Thoracic aorta (tissue), 2 donors: ENCODE data around the gene ZNF750. TPM values are rescaled to one million over a fixed set of nuclear protein-coding genes. Genes with fewer than 3 reads are reported as not detected.
A peak's percentile ranks its signal among the peaks of the same experiment; 100 is the strongest.

ENCODE experiments used
- ATAC-seq: fragments of 150-250 bp; one replicate; pipeline ENCODE4 v1.8.0; 2017; ENCODE audit warnings: low read depth; ENCODE audit not compliant: insufficient number of reproducible peaks, low FRiP score
- DNase-seq: peaks from one replicate; pipeline ENCODE4 v3.0.0-alpha.2; 2020; ENCODE audit warnings: low spot score
- H3K27ac ChIP-seq, 2 donors: fragments of 200-600 bp; sonication (generic); 1 replicate in 1 of 2; 2 replicates in 1 of 2; pipeline ENCODE4 v1.5.1; 2016; ENCODE audit warnings: mild to moderate bottlenecking in 2 of 2, moderate library complexity in 2 of 2
- H3K27me3 ChIP-seq: fragments of 200-600 bp; sonication (generic); replicated peaks from 2 replicates; pipeline ENCODE4 v1.6.0; 2016; ENCODE audit warnings: mild to moderate bottlenecking; ENCODE audit not compliant: insufficient read depth
- H3K36me3 ChIP-seq: fragments of 200-600 bp; sonication (generic); one replicate; pipeline ENCODE4 v1.5.1; 2016
- H3K4me1 ChIP-seq, 2 donors: fragments of 200-600 bp; sonication (generic); 1 replicate in 1 of 2; 2 replicates in 1 of 2; pipeline versions ENCODE4 v1.5.1 to v1.6.0; 2016; ENCODE audit warnings: low read depth in 2 of 2, mild to moderate bottlenecking in 1 of 2; ENCODE audit not compliant: control insufficient read depth in 1 of 2
- H3K4me3 ChIP-seq: fragments of 200-600 bp; sonication (generic); 2 replicates; pipeline ENCODE4 v1.5.1; 2016; ENCODE audit warnings: mild to moderate bottlenecking
- H3K9me3 ChIP-seq: fragments of 200-600 bp; sonication (generic); 2 replicates; pipeline ENCODE4 v1.5.1; 2016
- total RNA-seq, 2 donors: library from RNA; depleted of rRNA; stranded (reverse); fragments of >200 nt; gene quantifications; one replicate each; pipeline versions ENCODE4 v1.1.0 to v1.2.3, GENCODE V29; 2016
- TF ChIP-seq, protein P1 (sequence below): fragments of 200-600 bp; sonication (generic); IDR thresholded peaks from one replicate; pipeline ENCODE4 v1.5.1; 2019; ENCODE audit warnings: antibody characterized with exemption

ZNF750 gene
- total RNA-seq, 2 donors from 2014 or later = not detected

DNA sequence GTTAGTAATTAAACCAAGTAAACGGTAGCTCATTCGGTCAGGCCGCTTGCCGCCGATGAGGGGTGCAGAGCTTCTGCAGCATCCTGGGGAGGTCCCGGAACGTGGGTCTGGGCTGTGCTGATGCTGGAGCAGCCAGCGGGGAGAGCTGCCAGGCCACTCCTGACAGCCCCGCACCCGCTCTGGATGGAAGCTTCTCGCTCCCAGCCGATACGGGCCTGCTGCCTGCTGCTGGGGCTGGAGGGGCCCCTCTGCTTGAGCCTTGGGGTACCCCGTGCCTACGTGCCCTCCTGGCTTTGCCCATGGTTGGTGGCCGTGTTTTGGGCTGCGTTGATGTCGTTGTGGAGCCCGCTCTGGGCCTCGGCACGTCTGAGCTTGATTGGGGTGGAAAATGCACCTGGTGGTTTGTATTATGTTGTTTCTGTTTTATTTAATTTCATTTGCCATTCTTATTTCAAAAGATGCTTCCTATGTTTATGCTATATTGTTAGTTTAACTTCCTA is 41.6 kb upstream of the ZNF750 start:
- TF ChIP-seq, protein P1, sequence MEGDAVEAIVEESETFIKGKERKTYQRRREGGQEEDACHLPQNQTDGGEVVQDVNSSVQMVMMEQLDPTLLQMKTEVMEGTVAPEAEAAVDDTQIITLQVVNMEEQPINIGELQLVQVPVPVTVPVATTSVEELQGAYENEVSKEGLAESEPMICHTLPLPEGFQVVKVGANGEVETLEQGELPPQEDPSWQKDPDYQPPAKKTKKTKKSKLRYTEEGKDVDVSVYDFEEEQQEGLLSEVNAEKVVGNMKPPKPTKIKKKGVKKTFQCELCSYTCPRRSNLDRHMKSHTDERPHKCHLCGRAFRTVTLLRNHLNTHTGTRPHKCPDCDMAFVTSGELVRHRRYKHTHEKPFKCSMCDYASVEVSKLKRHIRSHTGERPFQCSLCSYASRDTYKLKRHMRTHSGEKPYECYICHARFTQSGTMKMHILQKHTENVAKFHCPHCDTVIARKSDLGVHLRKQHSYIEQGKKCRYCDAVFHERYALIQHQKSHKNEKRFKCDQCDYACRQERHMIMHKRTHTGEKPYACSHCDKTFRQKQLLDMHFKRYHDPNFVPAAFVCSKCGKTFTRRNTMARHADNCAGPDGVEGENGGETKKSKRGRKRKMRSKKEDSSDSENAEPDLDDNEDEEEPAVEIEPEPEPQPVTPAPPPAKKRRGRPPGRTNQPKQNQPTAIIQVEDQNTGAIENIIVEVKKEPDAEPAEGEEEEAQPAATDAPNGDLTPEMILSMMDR = no peak
- no peaks in the 10 kb centered on the region for H3K36me3 ChIP-seq
- H3K9me3 ChIP-seq = no peaks in the 10 kb centered on the region
- no peak overlapping the region for H3K4me3 ChIP-seq
- no peak for ATAC-seq
- DNase-seq = no peak
- no peaks in the 10 kb centered on the region for H3K27me3 ChIP-seq
- peaks cover 11 to 31% of the 10 kb centered on the region in 2 donors for H3K4me1 ChIP-seq
- no peak overlapping the region for H3K27ac ChIP-seq

DNA sequence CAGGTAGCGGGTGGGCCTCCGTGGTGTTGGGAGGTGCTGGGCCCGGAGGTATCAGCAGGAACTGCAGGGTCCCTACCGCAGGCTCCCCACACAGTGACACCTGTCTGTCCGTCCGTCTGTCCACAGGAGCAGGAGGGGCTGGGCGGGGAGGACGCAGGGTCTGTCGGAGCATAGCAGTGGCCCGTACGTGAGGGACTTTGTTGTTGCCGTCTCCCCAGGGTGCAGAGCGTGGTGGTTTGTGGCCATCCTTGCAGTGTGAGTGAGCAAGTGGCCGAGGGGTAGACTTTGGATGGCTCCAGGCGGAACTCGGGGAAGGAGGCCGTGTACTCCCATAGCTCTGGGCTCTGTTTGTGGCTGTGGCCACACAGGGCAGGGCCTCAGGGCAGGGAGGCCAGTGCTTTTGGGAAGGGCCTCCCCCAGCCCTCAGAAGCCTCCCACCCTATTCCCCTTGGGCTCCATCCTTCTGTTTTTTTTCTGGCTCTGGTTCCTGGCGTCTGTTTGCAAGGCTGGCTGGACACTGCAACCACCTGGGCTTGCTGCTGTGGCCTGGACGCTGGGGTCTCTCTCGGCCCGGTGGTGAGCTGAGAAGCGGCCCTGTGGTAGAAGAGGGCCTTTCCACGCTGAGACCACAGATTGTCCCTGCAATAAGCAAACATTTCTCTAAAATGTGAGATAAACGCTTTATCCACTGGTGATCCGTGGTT is 41.0 kb upstream of the ZNF750 start:
- Histone ChIP-seq H3K27me3 (no peaks in the 10 kb centered on the region), H3K36me3 (no peaks in the 10 kb centered on the region), H3K4me1 (peaks cover 16 to 30% of the 10 kb centered on the region in 2 donors), H3K9me3 (no peaks in the 10 kb centered on the region), H3K27ac (no peak overlapping the region), H3K4me3 (no peak overlapping the region)
- DNase-seq (no peak), ATAC-seq (no peak)
- TF ChIP-seq, protein P1 = no peak

DNA sequence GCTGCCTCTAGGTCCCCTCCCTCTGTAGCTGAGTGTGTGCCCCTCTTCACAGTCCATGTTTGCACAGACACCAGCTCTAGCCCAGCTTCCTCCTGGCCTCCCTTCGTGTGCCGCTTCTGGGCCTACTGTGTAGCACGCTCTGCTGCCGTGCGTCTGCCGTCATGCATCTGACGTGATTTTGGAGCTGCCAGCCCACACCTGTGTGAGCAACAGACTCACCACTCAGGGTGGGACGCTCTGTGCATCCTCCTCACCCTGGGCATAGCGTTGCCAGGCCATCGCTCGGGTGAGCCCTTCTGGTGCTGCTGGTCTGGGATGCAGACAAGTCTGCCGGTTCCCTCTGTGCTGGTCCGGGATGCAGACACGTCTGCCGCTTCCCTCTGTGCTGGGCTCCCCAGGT is 39.4 kb upstream of the ZNF750 start:
- ATAC-seq (no peak), DNase-seq (no peak)
- TF ChIP-seq, protein P1 = no peak
- H3K4me3 ChIP-seq = no peak overlapping the region
- no peaks in the 10 kb centered on the region for H3K9me3 ChIP-seq
- H3K27me3 ChIP-seq = no peaks in the 10 kb centered on the region
- H3K4me1 ChIP-seq = peaks cover 16 to 27% of the 10 kb centered on the region in 2 donors
- no peak overlapping the region for H3K27ac ChIP-seq
- H3K36me3 ChIP-seq = no peaks in the 10 kb centered on the region

DNA sequence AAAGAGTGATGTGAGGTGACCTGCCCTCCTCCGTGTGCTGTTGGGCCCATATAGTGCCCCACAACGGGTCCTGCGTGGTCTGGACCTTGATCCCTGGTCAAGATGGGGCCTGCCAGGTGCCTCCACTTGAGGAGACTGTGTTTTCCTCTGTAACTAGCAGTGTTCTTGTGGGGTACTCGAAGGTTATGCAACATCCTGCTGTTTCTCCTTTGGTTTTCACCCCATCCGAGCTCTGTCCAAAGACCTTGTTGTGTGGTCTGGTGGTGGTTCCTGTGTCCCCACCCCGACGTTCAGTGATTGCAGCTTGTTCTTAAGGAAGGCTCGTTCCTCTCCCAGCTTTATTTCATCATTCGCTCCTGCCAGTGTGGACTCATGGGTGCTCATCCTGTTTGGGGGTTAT is 38.7 kb upstream of the ZNF750 start:
- Histone ChIP-seq H3K27ac (no peak overlapping the region), H3K27me3 (no peaks in the 10 kb centered on the region), H3K4me1 (peaks cover 16 to 27% of the 10 kb centered on the region in 2 donors), H3K36me3 (no peaks in the 10 kb centered on the region), H3K4me3 (no peak overlapping the region), H3K9me3 (no peaks in the 10 kb centered on the region)
- ATAC-seq = no peak
- no peak for DNase-seq
- TF ChIP-seq, protein P1 = no peak

DNA sequence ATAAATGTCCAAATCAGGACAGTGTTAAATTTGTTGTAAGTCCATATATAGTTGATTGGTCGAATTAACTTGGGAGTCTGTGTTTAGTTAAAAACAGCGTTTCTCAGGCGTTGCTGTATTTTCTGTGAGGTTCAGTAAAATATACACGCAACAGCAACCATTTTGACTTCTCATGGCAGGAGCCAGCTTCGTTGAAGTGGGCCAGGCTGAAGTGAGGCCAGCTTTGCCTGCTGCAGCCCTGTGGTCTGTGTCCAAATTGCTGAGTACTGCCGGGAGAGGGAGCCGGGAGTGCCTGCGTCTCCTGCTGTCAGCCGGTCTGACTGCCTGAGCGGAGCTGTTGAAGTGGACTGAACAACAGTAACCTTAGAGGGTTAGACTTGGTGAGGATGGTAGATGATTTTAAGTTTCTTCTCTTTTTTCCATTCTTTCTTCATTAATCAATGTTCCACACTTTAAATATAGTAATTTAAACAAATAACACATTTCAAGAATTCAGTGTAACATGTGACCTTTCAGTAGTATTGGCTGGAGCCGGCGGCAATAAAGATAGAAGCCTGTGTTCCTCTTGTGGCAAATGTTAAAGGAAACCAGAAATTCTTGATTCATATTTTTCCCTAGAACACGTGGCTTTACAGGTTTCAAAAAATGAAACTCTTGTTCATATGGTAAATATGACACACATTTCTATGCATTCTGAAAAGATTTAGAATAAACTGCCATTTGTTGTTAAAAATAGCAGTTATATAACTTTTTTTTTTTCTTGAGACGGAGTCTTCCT is 37.0 kb upstream of the ZNF750 start:
- Histone ChIP-seq H3K27ac (peak overlapping the region; percentile 67 to 69), H3K9me3 (no peaks in the 10 kb centered on the region)
- no peak for DNase-seq

More for the DNA sequence above, 37.0 kb upstream of the ZNF750 start:
- peak overlapping the region; percentile 44 for H3K4me3 ChIP-seq
- peaks cover 10 to 20% of the 10 kb centered on the region in 2 donors for H3K4me1 ChIP-seq
- TF ChIP-seq, protein P1 = peak; percentile 56
- ATAC-seq = no peak
- H3K36me3 ChIP-seq = peaks cover 5% of the 10 kb centered on the region
- H3K27me3 ChIP-seq = no peaks in the 10 kb centered on the region
